ENCODE data around the gene DEF6. TPM values are rescaled to one million over a fixed set of nuclear protein-coding genes. Genes with fewer than 3 reads are reported as not detected.

Gene DEF6
- total and polyA plus RNA-seq, 2 of the 8 experiments (the other 6 are each of a cell fraction or from before 2014, with no cell fraction given) = 3.3 to 4.1 TPM

GRCh38 chr6:35264550-35265274 is 32.9 kb upstream of the DEF6 start (continued):
- TF ChIP-seq CHD7 (IDR thresholded peaks at IDR 0.05; ENCODE audit: insufficient replicate concordance, low read length) (no peak), CREB1 (IDR thresholded peaks at IDR 0.05) (no peak), NRF1 (IDR thresholded peaks at IDR 0.05; ENCODE audit: low read depth, low read length) (no peak), EGR1 (IDR thresholded peaks at IDR 0.05; ENCODE audit: borderline replicate concordance, low read depth, low read length) (no peak), SP1 (IDR thresholded peaks at IDR 0.05; ENCODE audit: low read depth, low read length) (no peak), SP4 (IDR thresholded peaks at IDR 0.05; ENCODE audit: low read length) (no peak)
